ENCODE data around the gene SLF2. TPM values are rescaled to one million over a fixed set of nuclear protein-coding genes. Genes with fewer than 3 reads are reported as not detected.

Gene SLF2
- total and polyA plus RNA-seq, 9 of the 15 experiments (the other 6 are each of a cell fraction or from before 2014, with no cell fraction given), result 1.7 to 18.4 (median 7.8) TPM

- Histone ChIP-seq H3K9me3 (replicated peaks; ENCODE audit: control insufficient read depth, insufficient read depth, low read depth, low read length) (no peaks in the 10 kb centered on the region), H3K36me3 (ENCODE audit: control insufficient read depth, insufficient read depth, low read length) (no peaks in the 10 kb centered on the region), H3K9ac (ENCODE audit: insufficient read depth in 1 of 2, low read depth in 2 of 2, low read length in 2 of 2) (no peak overlapping the region), H3K27ac (ENCODE audit: extremely low read depth, low read depth, low read length) (no peak overlapping the region), H3K79me2 (ENCODE audit: control insufficient read depth, insufficient read depth, low read length) (no peaks in the 10 kb centered on the region), H3K9me1 (ENCODE audit: control insufficient read depth, insufficient read depth, low read length) (no peaks in the 10 kb centered on the region), H3K4me1 (replicated peaks in 1 of 2; ENCODE audit: control insufficient read depth in 2 of 2, insufficient read depth in 2 of 2, low read length in 2 of 2) (no peaks in the 10 kb centered on the region; a peak in 1 of 5 replicates), H4K20me1 (replicated peaks; ENCODE audit: control insufficient read depth, insufficient read depth, low read length) (no peaks in the 10 kb centered on the region), H2AFZ (ENCODE audit: low read depth, low read length) (no peak overlapping the region), H3K4me2 (ENCODE audit: insufficient read depth, low read length) (no peak overlapping the region), H3K4me3 (no peak overlapping the region), H3K27me3 (ENCODE audit: control insufficient read depth in 2 of 2, insufficient read depth in 2 of 2, low read length in 2 of 2) (no peaks in the 10 kb centered on the region)
- 11% methylated on average over 6 of the region's 6 CpGs for WGBS (ENCODE audit: insufficient coverage, low coverage, missing lambda C conversion rate)
- no peak for FAIRE-seq
- intact Hi-C loops (cut with micrococcal nuclease) (no loop called here), in situ Hi-C loops (cut with MboI) (no loop called here)
- ATAC-seq, result no peak
- TF ChIP-seq SAFB (IDR thresholded peaks at IDR 0.05; ENCODE audit: borderline replicate concordance, low read depth, low read length) (no peak), ZNF444 (CRISPR knock-in tag; IDR thresholded peaks at IDR 0.05) (no peak), FOXP4 (CRISPR knock-in tag; IDR thresholded peaks at IDR 0.05; ENCODE audit: borderline replicate concordance) (no peak), KLF6 (CRISPR knock-in tag; IDR thresholded peaks at IDR 0.05; ENCODE audit: borderline replicate concordance) (no peak), NFXL1 (CRISPR knock-in tag; IDR thresholded peaks at IDR 0.05) (no peak), E2F5 (CRISPR knock-in tag; IDR thresholded peaks at IDR 0.05) (no peak), BRF2 (IDR thresholded peaks at IDR 0.05; ENCODE audit: borderline replicate concordance, insufficient read depth, insufficient read length) (no peak), NUFIP1 (IDR thresholded peaks at IDR 0.05; ENCODE audit: partially characterized antibody) (no peak)
- no TSS peak for BruUV-seq (replicated peaks)
- ChIA-PET CTCF (ENCODE audit: low intra/inter-chr PET ratio) (no interaction called here), POLR2A (no interaction called here)
- DNase-seq (ENCODE audit: extremely low read depth in 1 of 4, low spot score in 3 of 4), result no peak
Observed at GRCh38 chr10:100901051-100901450, 11.7 kb upstream of the SLF2 start.
